ENCODE results near the gene OLA1. TPM values are rescaled to one million over a fixed set of nuclear protein-coding genes. Genes with fewer than 3 reads are reported as not detected.

Gene OLA1
- total RNA-seq, 1 experiment from 2014 or later: 124 TPM

DNA sequence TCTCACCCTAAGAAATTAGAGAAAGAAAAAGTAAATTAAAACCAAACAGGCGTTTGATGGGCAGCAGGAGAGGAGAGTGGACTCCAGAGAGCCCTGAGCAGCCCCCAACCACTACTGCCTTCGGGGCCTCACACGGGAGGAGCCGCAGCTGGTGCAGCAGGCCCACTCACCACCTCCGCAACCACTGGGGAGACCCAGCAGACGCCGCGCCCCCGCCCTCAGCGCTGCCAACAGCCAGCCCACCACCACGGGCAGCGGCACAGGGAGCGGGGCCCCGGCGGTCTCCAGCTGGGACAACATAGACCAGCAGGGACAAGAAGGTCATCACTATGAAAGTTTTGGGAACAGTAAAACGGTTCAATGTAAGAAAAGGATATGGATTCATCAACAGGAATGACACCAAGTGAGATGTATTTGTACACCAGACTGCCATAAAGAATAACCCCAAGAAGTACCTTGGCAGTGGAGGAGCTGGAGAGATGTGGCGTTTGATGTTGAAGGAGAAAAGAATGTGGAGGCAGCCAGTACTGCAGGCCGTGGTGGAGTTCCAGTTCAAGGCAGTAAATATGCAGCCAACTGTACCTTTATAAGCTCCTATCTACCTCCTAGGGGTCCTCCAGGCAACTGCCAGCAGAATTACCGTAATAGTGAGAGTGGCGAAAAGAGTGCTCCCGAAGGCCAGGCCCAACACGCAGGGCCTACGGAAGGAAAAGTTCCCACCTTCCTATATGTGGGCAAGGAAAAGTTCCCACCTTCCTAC, 76.5 kb downstream of the OLA1 start:
- TF ChIP-seq, protein P1, sequence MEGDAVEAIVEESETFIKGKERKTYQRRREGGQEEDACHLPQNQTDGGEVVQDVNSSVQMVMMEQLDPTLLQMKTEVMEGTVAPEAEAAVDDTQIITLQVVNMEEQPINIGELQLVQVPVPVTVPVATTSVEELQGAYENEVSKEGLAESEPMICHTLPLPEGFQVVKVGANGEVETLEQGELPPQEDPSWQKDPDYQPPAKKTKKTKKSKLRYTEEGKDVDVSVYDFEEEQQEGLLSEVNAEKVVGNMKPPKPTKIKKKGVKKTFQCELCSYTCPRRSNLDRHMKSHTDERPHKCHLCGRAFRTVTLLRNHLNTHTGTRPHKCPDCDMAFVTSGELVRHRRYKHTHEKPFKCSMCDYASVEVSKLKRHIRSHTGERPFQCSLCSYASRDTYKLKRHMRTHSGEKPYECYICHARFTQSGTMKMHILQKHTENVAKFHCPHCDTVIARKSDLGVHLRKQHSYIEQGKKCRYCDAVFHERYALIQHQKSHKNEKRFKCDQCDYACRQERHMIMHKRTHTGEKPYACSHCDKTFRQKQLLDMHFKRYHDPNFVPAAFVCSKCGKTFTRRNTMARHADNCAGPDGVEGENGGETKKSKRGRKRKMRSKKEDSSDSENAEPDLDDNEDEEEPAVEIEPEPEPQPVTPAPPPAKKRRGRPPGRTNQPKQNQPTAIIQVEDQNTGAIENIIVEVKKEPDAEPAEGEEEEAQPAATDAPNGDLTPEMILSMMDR (IDR thresholded peaks at IDR 0.05; ENCODE audit: unreplicated experiment): no peak
- peaks cover 10% of the 10 kb centered on the region for H3K36me3 Mint-ChIP-seq (ENCODE audit: insufficient read depth, unreplicated experiment)
- no TSS peak for BruUV-seq (replicated peaks)
- peaks cover 5% of the 10 kb centered on the region for H3K4me1 Mint-ChIP-seq (ENCODE audit: low read depth, unreplicated experiment)
- intact Hi-C loops (cut with micrococcal nuclease; ENCODE audit: unreplicated experiment): no loop called here
- no peak overlapping the region for H3K27ac Mint-ChIP-seq (ENCODE audit: unreplicated experiment)
- peaks cover 11% of the 10 kb centered on the region for H3K9me3 Mint-ChIP-seq (ENCODE audit: low read depth, unreplicated experiment)
- CTCF ChIA-PET: no interaction called here
- no peak overlapping the region for H3K4me3 Mint-ChIP-seq (ENCODE audit: low read depth, unreplicated experiment)
- no peaks in the 10 kb centered on the region for H3K27me3 Mint-ChIP-seq (ENCODE audit: unreplicated experiment)
- no peak for DNase-seq

DNA sequence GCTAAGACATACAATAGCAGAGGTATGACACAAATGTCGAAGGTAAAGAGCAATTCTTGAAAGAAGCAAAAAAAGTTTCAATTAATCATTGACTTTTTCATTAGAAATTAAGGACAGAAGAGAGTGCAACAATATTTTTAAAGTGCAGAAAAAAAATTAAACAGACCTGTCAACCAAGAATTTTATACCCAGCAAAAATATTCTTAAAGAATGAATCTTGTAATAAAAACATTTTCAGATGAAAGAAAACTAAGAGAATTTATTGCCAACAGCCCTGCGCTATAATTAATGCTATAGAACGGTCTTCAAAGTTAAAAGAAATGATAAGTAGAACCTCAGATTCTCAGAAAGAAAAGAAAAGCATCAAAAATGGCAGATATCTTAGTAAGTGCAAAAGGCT, 79.0 kb downstream of the OLA1 start:
- no TSS peak for BruUV-seq (replicated peaks)
- no peaks in the 10 kb centered on the region for H3K27me3 Mint-ChIP-seq (ENCODE audit: unreplicated experiment)
- TF ChIP-seq, protein P1 (IDR thresholded peaks at IDR 0.05; ENCODE audit: unreplicated experiment): no peak
- no peaks in the 10 kb centered on the region for H3K4me1 Mint-ChIP-seq (ENCODE audit: low read depth, unreplicated experiment)
- no peak overlapping the region for H3K4me3 Mint-ChIP-seq (ENCODE audit: low read depth, unreplicated experiment)
- H3K9me3 Mint-ChIP-seq (ENCODE audit: low read depth, unreplicated experiment): peaks cover 7% of the 10 kb centered on the region
- peaks cover 10% of the 10 kb centered on the region for H3K36me3 Mint-ChIP-seq (ENCODE audit: insufficient read depth, unreplicated experiment)
- no peak for DNase-seq
- no peak overlapping the region for H3K27ac Mint-ChIP-seq (ENCODE audit: unreplicated experiment)
- CTCF ChIA-PET: no interaction called here
- intact Hi-C loops (cut with micrococcal nuclease; ENCODE audit: unreplicated experiment): no loop called here

GRCh38 chr2:174166261-174166660, 82.1 kb downstream of the OLA1 start:
- intact Hi-C loops (cut with micrococcal nuclease; ENCODE audit: unreplicated experiment): no loop called here

DNA sequence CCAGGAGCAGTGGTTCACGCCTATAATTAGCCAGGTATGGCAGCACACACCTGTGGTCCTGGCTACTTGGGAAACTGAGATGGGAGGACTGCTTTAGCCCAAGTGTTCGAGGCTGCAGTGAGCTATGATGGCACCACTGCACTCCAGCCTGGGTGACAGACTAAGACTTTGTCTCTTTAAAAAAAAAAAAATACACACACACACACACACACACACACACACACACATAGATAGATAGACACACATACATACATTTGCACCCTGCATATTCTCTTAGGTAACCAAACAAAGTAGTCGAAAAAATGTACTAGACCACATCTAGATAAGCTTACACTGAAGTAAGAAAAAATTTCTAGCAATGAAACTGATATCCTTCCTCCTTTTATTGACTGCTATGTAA, 86.8 kb downstream of the OLA1 start:
- Mint-ChIP-seq H3K27me3 (ENCODE audit: unreplicated experiment) (no peaks in the 10 kb centered on the region), H3K36me3 (ENCODE audit: insufficient read depth, unreplicated experiment) (no peaks in the 10 kb centered on the region), H3K9me3 (ENCODE audit: low read depth, unreplicated experiment) (no peaks in the 10 kb centered on the region), H3K4me1 (ENCODE audit: low read depth, unreplicated experiment) (peaks cover 8% of the 10 kb centered on the region), H3K4me3 (ENCODE audit: low read depth, unreplicated experiment) (no peak overlapping the region), H3K27ac (ENCODE audit: unreplicated experiment) (no peak overlapping the region)
- DNase-seq: no peak
- no TSS peak for BruUV-seq (replicated peaks)
- intact Hi-C loops (cut with micrococcal nuclease; ENCODE audit: unreplicated experiment): no loop called here
- CTCF ChIA-PET: interaction anchor here (0.6 kb wide), 1 partner anchor 186 kb away, joined by 6 read pairs; no protein-coding TSS in a partner anchor
- TF ChIP-seq, protein P1 (IDR thresholded peaks at IDR 0.05; ENCODE audit: unreplicated experiment): no peak

More at GRCh38 chr2:174166261-174166660, 82.1 kb downstream of the OLA1 start:
- Mint-ChIP-seq H3K27me3 (ENCODE audit: unreplicated experiment) (no peaks in the 10 kb centered on the region), H3K36me3 (ENCODE audit: insufficient read depth, unreplicated experiment) (peaks cover 10% of the 10 kb centered on the region), H3K27ac (ENCODE audit: unreplicated experiment) (no peak overlapping the region), H3K9me3 (ENCODE audit: low read depth, unreplicated experiment) (peaks cover 7% of the 10 kb centered on the region), H3K4me1 (ENCODE audit: low read depth, unreplicated experiment) (no peaks in the 10 kb centered on the region), H3K4me3 (ENCODE audit: low read depth, unreplicated experiment) (no peak overlapping the region)
- no TSS peak for BruUV-seq (replicated peaks)
- DNase-seq: no peak
- TF ChIP-seq, protein P1 (IDR thresholded peaks at IDR 0.05; ENCODE audit: unreplicated experiment): no peak
- CTCF ChIA-PET: no interaction called here

All from Calu3 (cell line).